Middle frontal gyrus (tissue), 1 donor: Measurements from ENCODE around the gene AICDA.
"Not testable (repeated sequence)": the region's sequence is repeated elsewhere in the genome, so short reads cannot be mapped to it uniquely, and the experiment has no call there.

Source experiments
- DNase-seq: peaks from one replicate; pipeline ENCODE4 v3.0.0-alpha.2; 2015; ENCODE audit warnings: low spot score; ENCODE audit errors: extremely low spot score

The AICDA gene

DNA sequence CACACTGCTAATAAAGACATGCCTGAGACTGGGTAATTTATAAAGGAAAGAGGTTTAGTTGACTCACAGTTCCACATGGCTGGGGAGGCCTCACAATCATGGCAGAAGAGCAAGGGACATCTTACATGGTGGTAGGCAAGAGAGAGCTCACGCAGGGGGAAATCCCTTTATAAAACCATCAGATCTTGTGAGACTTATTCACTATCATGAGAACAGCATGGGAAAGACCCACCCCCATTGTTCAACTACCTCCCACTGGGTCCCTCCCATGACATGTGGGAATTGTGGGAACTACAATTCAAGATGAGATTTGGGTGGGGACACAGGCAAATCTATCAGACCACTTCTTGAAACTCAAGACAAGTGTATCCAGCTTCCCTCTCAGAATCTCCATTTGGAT is 1.2 kb upstream of the AICDA start:
- DNase-seq: not testable (repeated sequence)

DNA sequence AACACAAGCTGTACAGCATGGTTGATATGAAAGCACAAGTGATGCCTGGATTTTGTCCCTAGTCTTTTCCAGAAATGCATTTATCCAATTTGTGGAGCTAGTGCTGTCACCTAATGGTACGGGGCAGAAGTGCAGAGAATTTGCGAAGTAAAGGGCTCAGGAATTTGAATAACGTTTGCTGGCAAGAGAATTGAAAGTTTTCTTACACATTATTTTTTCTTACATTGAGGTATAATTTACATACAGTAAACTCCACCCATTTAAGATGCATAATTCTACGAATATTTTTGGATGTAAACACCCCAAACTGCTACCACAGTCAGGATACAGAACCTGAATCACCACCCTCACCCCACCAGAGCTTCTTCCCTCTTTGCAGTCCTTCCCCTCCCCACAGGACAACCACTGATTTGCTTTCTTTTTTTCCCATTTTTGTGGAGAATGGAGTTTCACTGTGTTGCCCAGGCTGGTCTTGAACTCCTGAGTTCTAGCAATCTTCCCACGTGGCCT is 3.5 kb downstream of the AICDA start:
- DNase-seq: peak; percentile 13

- DNase-seq: no peak
These were observed 5.8 kb downstream of the AICDA start for GRCh38 chr12:8606890-8607289.

DNA sequence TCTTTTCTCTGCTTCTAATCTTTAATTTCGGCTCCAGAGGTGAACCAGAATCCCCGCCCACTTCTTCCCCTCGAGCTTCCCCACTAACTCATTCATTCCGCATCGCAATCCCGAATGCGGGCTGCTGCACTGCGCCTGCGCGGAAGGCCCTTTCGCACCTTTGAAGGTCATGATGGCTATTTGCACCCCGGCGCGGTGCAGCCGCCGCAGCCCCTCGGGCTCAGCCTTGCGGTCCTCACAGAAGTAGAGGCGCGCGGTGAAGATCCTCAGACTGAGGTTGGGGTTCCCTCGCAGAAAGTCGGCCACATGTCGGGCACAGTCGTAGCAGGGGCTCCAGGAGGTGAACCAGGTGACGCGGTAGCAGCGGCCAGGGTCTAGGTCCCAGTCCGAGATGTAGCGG is 7.6 kb downstream of the AICDA start:
- no peak for DNase-seq

DNA sequence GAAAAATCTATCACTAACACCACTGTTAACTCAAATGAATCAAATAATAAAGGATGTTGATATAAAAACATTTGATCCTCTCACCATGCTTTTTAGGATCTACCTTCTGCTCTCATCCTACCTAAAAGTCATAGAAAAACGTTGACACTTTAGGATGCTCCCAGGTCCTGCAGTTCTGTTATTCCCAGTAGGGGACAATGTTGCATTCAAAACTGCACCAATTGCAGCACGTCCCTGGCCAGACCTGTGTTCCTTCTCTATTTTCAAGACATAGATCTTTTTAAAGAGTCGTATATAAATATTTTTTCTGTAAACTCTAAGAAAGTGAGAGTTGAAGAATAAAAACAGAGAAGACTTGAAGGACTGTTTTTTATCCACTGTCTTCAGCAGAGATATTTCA is 8.8 kb downstream of the AICDA start:
- DNase-seq: no peak

- DNase-seq: no peak
These were observed 9.4 kb downstream of the AICDA start for GRCh38 chr12:8603286-8603685.

- no peak for DNase-seq
These were observed 16.1 kb downstream of the AICDA start for GRCh38 chr12:8596561-8596960.

- no peak for DNase-seq
These were observed 18.6 kb downstream of the AICDA start for GRCh38 chr12:8594072-8594471.

- DNase-seq: no peak
These were observed 19.4 kb downstream of the AICDA start for GRCh38 chr12:8593246-8593645.

DNA sequence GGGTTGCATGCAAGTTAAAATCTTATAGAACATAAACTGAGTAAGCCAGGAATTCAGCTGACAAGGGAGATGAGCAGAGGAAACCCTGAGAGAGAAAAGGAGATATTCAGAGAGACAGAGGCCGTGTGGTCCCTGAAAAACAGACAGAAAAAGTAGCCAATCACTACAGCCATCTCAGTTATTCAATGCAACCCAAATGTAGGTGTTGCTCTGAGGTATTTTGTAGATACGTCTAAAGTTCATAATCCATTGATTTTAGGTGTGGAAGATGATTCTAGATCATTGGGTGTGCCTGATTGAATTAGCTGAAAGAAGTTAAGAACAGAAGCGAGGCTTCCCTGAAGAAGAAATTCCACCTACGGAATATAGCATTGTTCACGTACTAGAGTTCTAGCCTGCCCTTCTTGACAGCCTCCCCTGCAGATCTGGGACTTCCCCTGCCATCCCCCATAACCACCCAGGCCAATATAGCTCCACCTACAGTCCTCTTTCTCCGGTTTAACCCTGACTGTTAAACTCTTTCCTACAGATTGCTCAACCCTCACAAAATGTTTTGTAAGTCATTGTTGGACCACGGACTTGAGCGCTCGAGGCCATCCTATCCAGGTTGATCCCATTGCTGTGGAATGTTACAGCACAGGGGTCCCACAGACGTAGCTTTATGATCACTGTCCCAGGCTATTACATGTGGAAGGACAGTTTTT is 21.7 kb downstream of the AICDA start:
- DNase-seq: no peak

DNA sequence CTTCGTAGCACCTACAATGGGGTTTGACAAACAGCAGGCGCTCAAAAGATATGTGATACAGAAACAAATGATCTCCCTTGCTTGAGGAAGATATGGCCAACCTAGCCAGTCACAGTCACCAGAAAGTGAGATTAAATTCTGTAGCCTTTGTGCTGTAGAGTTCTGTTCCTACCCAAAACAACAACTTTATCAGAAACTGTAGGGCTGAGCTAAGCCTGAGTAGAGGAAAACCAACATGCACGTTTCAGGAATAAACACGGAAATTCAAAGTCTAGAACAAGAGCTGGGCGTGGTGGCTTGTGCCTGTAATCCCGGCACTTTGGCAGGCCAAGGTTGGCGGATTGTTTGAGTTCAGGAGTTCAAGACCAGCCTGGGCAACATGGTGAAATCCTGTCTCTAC is 23.0 kb downstream of the AICDA start:
- DNase-seq: no peak

GRCh38 chr12:8584478-8584877 is 28.2 kb downstream of the AICDA start:
- not testable (repeated sequence) for DNase-seq

DNA sequence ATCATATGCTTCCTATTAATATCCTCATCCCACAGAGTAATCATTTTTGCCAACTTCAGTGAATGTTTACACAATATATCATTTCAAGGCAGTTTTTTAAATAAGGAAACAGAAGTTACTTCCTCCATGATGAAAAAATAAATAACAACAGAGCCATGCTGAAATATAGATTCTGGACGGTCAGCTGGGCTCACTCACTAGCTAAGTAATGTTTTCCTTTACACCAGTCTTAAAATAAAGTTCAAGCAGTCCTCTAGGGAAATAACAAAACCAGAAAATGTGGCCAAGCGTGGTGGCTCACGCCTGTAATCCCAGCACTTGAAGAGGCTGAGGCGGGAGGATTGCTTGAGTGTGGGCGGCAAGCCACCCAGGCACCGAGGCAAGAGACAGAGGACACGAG is 28.7 kb downstream of the AICDA start:
- no peak for DNase-seq

GRCh38 chr12:8581098-8581784 is 31.4 kb downstream of the AICDA start:
- no peak for DNase-seq

GRCh38 chr12:8577879-8578278 is 34.8 kb downstream of the AICDA start:
- no peak for DNase-seq

DNA sequence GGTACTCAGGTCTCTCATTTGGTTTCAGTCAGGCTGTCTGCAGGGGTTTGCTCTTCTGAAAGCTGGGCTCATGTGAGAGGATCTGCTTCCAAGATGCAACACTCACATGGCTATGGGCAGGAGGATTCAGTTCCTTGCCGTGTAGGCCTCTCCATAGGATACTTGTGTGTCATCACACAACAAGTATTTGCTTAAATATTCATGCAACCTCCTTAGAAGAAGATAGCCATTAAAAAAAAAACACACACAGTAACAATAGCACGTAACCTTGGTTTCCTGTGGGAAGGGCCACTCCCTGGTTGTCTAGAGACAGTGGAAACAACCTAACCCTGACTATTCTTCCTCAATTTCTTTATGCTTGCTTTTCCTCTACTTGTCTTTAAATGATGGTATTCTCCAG is 40.2 kb downstream of the AICDA start:
- no peak for DNase-seq

DNA sequence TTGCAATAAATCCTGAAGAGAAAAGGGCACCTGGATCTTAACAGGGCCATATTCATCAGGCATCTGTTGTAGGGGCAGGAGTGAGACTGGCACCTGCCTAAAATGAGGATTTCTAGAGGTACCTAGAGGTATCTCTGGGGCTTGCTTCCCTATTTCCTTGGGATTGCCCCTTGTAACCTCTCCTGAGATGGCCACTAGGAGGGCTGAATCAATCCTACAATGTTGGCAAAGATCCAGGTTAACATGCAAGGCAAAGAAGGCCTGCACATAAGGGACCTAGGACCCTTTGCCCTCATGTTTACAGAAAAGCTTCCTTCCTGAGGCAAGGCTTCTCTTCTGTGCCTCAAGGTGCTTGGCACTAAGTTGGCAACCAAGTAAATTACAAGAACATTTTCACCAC is 46.1 kb downstream of the AICDA start:
- no peak for DNase-seq

DNA sequence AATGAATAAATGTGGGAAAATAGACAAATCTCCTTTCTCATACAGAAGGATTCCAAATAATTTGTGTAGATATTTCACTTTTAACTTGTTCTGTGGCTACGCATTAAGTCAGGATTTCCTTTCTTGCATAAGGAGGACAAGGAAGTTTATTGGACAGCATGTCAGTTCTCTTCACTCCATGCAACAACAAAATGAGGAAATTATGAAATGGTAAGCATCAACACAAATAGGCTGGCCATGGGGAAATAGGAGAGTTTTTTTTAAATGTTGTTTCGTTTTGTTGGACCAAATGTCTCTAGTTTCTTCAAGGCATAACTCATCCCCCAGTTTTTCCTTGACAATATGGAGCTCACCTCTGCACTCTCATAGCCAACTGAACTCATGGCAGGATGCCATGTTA is 46.6 kb downstream of the AICDA start:
- not testable (repeated sequence) for DNase-seq

- DNase-seq: no peak
These were observed 48.0 kb downstream of the AICDA start for GRCh38 chr12:8564656-8565055.

DNA sequence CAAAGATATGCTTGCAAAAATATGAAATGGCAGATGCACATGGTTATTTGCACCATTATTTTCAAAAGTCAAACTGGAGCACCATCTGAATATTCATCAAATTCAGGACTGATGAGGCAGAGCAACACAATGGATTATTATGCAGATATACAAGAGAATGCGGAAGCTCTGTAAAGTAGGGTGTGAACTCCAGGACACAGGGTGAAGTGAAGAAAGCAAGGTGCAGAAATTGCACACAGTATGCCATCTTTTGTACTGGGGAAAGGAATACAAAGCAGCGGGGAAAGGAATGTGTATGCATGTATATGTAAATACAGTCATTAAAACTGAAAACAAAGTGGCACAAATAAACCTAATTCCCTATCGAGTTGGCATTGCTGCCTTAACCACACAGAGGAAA is 49.3 kb downstream of the AICDA start:
- no peak for DNase-seq

GRCh38 chr12:8562310-8562709 is 50.3 kb downstream of the AICDA start:
- DNase-seq: no peak

DNA sequence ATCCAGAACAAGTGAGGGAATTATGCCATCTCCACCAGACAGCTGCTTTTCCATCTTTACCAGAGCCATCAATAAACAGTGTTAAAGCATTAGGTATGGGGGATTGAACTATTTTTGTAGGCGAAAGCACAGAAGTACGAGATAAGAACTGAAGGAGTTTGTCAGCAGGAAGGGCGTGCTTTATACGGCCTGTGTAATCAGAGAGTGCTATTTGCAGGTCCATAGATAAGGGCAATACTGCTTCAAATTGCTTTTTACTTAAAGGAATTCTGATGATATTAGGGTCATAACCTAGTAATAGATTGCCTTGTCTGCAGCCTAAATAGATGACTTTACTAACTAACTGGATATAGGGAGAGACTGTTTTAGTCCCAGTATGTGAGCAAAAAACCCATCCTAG is 51.6 kb downstream of the AICDA start:
- DNase-seq: no peak

DNA sequence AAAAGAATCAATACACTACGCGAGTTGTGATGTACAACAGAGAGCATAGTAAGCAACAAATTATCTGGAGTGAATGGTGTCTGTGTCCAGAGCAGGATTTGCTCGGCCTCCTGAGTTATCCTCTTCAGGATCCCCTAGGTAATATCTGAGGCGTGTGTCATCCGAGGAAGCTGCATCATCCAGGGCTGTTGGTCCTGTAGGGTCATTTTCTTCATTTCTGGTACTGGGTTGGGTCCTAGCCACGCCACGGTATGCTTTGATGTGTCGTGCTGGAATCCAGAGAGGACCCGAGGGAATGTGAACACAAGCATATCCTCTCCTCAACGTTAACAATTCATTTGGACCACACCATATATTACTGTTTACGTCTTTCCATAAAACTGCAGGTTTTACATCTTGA is 53.0 kb downstream of the AICDA start:
- no peak for DNase-seq
